ENCODE data around the gene YARS2. TPM values are rescaled to one million over a fixed set of nuclear protein-coding genes. Genes with fewer than 3 reads are reported as not detected.

Gene YARS2
- total RNA-seq, 1 experiment from 2014 or later = 48.7 TPM

- TF ChIP-seq CTCF (IDR thresholded peaks at IDR 0.05; ENCODE audit: insufficient read depth in 1 of 2, low read depth in 1 of 2, low read length in 1 of 2, severe bottlenecking in 1 of 2, unreplicated experiment in 1 of 2) = no peak
- CTCF ChIA-PET = interaction anchor here (0.6 to 1.4 kb wide), 2 partner anchors 13 to 1687 kb away, joined by 6 to 11 read pairs; partner anchors contain the start of gene YARS2
- Mint-ChIP-seq H3K27ac (ENCODE audit: unreplicated experiment) (no peak overlapping the region), H3K4me1 (ENCODE audit: low read depth, unreplicated experiment) (no peaks in the 10 kb centered on the region), H3K4me3 (ENCODE audit: unreplicated experiment) (no peak overlapping the region), H3K27me3 (ENCODE audit: insufficient read depth, unreplicated experiment) (no peaks in the 10 kb centered on the region), H3K36me3 (ENCODE audit: insufficient read depth, unreplicated experiment) (peaks cover 97% of the 10 kb centered on the region), H3K9me3 (ENCODE audit: unreplicated experiment) (no peaks in the 10 kb centered on the region)
- H3K4me1 ChIP-seq = no peaks in the 10 kb centered on the region; the same call in 1 of the 2 replicates
- H3K36me3 ChIP-seq (ENCODE audit: control insufficient read depth, insufficient read depth, low read length) = peaks cover 2% of the 10 kb centered on the region; the same call in 1 of the 2 replicates
- no peak for DNase-seq
- H3K9me3 ChIP-seq = no peaks in the 10 kb centered on the region
- BruUV-seq (replicated peaks) = no TSS peak
- H3K27me3 ChIP-seq (replicated peaks; ENCODE audit: control insufficient read depth, insufficient read depth, low read length) = no peaks in the 10 kb centered on the region
- intact Hi-C loops (cut with micrococcal nuclease; ENCODE audit: unreplicated experiment) = no loop called here
- POLR2A ChIA-PET = interaction anchor here (0.7 kb wide), 1 partner anchor 1848 kb away, joined by 4 read pairs; no protein-coding TSS in a partner anchor
- no peak overlapping the region for H3K4me3 ChIP-seq (ENCODE audit: low read depth, low read length)
Measured at GRCh38 chr12:32742133-32742532, 13.6 kb downstream of the YARS2 start.

- no TSS peak for BruUV-seq (replicated peaks)
- Mint-ChIP-seq H3K27ac (ENCODE audit: unreplicated experiment) (no peak overlapping the region), H3K27me3 (ENCODE audit: insufficient read depth, unreplicated experiment) (no peaks in the 10 kb centered on the region), H3K4me3 (ENCODE audit: unreplicated experiment) (no peak overlapping the region), H3K4me1 (ENCODE audit: low read depth, unreplicated experiment) (no peaks in the 10 kb centered on the region), H3K9me3 (ENCODE audit: unreplicated experiment) (no peaks in the 10 kb centered on the region), H3K36me3 (ENCODE audit: insufficient read depth, unreplicated experiment) (peaks cover 97% of the 10 kb centered on the region)
- intact Hi-C loops (cut with micrococcal nuclease; ENCODE audit: unreplicated experiment) = no loop called here
- ChIA-PET POLR2A (no interaction called here), CTCF (no interaction called here)
- Histone ChIP-seq H3K36me3 (ENCODE audit: control insufficient read depth, insufficient read depth, low read length) (peaks cover 2% of the 10 kb centered on the region; the same call in 1 of the 2 replicates), H3K27me3 (replicated peaks; ENCODE audit: control insufficient read depth, insufficient read depth, low read length) (no peaks in the 10 kb centered on the region), H3K4me1 (no peaks in the 10 kb centered on the region; the same call in 1 of the 2 replicates), H3K4me3 (ENCODE audit: low read depth, low read length) (no peak overlapping the region), H3K9me3 (no peaks in the 10 kb centered on the region)
- TF ChIP-seq CTCF (IDR thresholded peaks at IDR 0.05; ENCODE audit: insufficient read depth in 1 of 2, low read depth in 1 of 2, low read length in 1 of 2, severe bottlenecking in 1 of 2, unreplicated experiment in 1 of 2) = no peak
- DNase-seq = no peak
Measured at GRCh38 chr12:32739279-32739678, 16.4 kb downstream of the YARS2 start.

- no peak for DNase-seq
- no peak overlapping the region for H3K27ac Mint-ChIP-seq (ENCODE audit: unreplicated experiment)
- Histone ChIP-seq H3K9me3 (no peaks in the 10 kb centered on the region), H3K27me3 (replicated peaks; ENCODE audit: control insufficient read depth, insufficient read depth, low read length) (no peaks in the 10 kb centered on the region), H3K4me3 (ENCODE audit: low read depth, low read length) (no peak overlapping the region), H3K4me1 (no peaks in the 10 kb centered on the region; the same call in 1 of the 2 replicates), H3K36me3 (ENCODE audit: control insufficient read depth, insufficient read depth, low read length) (no peaks in the 10 kb centered on the region; the same call in 1 of the 2 replicates)
- H3K9me3 Mint-ChIP-seq (ENCODE audit: unreplicated experiment) = no peaks in the 10 kb centered on the region
- ChIA-PET POLR2A (no interaction called here), CTCF (interaction anchor here (1.3 kb wide), 1 partner anchor 18 kb away, joined by 3 read pairs; the partner anchor contains the start of gene YARS2)
- H3K27me3 Mint-ChIP-seq (ENCODE audit: insufficient read depth, unreplicated experiment) = no peaks in the 10 kb centered on the region
- intact Hi-C loops (cut with micrococcal nuclease; ENCODE audit: unreplicated experiment) = no loop called here
- no peak for TF ChIP-seq CTCF (IDR thresholded peaks at IDR 0.05; ENCODE audit: insufficient read depth in 1 of 2, low read depth in 1 of 2, low read length in 1 of 2, severe bottlenecking in 1 of 2, unreplicated experiment in 1 of 2)
- no TSS peak for BruUV-seq (replicated peaks)
- no peaks in the 10 kb centered on the region for H3K4me1 Mint-ChIP-seq (ENCODE audit: low read depth, unreplicated experiment)
- H3K36me3 Mint-ChIP-seq (ENCODE audit: insufficient read depth, unreplicated experiment) = peaks cover 94% of the 10 kb centered on the region
- no peak overlapping the region for H3K4me3 Mint-ChIP-seq (ENCODE audit: unreplicated experiment)
Measured at GRCh38 chr12:32737715-32738114, 18.0 kb downstream of the YARS2 start.

All from Caco-2 (cell line).